Hepatocyte (in vitro differentiated cells): ENCODE data around the gene PKD1L1.

ENCODE experiments used
- CTCF ChIP-seq: fragments of 200-600 bp; sonication (generic); IDR thresholded peaks from 2 replicates; pipeline ENCODE4 v1.5.1; 2016; ENCODE audit warnings: antibody characterized with exemption, mild to moderate bottlenecking; ENCODE audit not compliant: poor library complexity
- EZH2 ChIP-seq: fragments of 200-600 bp; sonication (generic); IDR thresholded peaks from 2 replicates; pipeline ENCODE4 v1.6.1; 2016; ENCODE audit warnings: antibody characterized with exemption, mild to moderate bottlenecking, borderline replicate concordance

GRCh38 chr7:47734287-47734948 is 213.8 kb downstream of the PKD1L1 start:
- TF ChIP-seq CTCF (no peak), EZH2 (no peak)
